GM12878 (cell line): ENCODE measurements around the gene RASA1. TPM values are rescaled to one million over a fixed set of nuclear protein-coding genes. Genes with fewer than 3 reads are reported as not detected.

ENCODE experiments used
- ATAC-seq: fragments of 200-7000 bp; cut with Tn5 transposase; 3 replicates; pipeline ENCODE4 v1.9.1; 2020; ENCODE audit warnings: mild to moderate bottlenecking, moderate library complexity
- BruUV-seq: library from RNA; stranded (reverse); fragments of 400-500 nt; replicated peaks from 2 replicates; lab custom pipeline; 2021; lab: Mats Ljungman, UMichigan
- CTCF ChIA-PET: fragments of 300-600 bp; sonication (Branson Sonifier 250); formaldehyde crosslinking; extraction: SDS; loops from one replicate; lab custom pipeline; 2021; ENCODE audit warnings: inconsistent platforms; lab: Yijun Ruan, JAX
- POLR2A ChIA-PET: fragments of 350-600 bp; formaldehyde crosslinking; extraction: SDS; loops from one replicate; lab custom pipeline; 2021; ENCODE audit warnings: inconsistent platforms; lab: Charles Lee
- RAD21 ChIA-PET: fragments of 300-600 bp; sonication (Branson Sonifier 250); formaldehyde crosslinking; loops from one replicate; lab custom pipeline; 2023; ENCODE audit warnings: antibody characterized with exemption; ENCODE audit not compliant: unreplicated experiment; lab: Charles Lee
- SMC1A ChIA-PET: fragments of 300-600 bp; sonication (Branson Sonifier 250); formaldehyde crosslinking; loops from one replicate; lab custom pipeline; 2023; ENCODE audit not compliant: unreplicated experiment, uncharacterized antibody; lab: Charles Lee
- DNase-seq: peaks from one replicate; pipeline ENCODE4 v3.0.0-alpha.2; 2011; ENCODE audit warnings: low read depth, low spot score
- FAIRE-seq: peaks from 3 replicates; lab custom pipeline; 2011; peaks lifted over from hg19 to GRCh38; lab: Jason Lieb, UNC
- H2AFZ ChIP-seq: 2 replicates; pipeline ENCODE4 v1.6.0; 2011; ENCODE audit warnings: low read depth, low read length, control low read depth; ENCODE audit not compliant: control insufficient read depth
- H3K27ac ChIP-seq: 2 replicates; pipeline ENCODE4 v1.5.1; 2011; ENCODE audit warnings: control low read depth; ENCODE audit not compliant: control insufficient read depth, insufficient read depth
- H3K27me3 ChIP-seq, 2 experiments: replicated peaks in 1 of 2; 2 replicates each; pipeline versions ENCODE4 v1.6.0 to v1.6.1; 2011; ENCODE audit warnings: low read length in 1 of 2; ENCODE audit not compliant: control insufficient read depth in 2 of 2, insufficient read depth in 2 of 2
- H3K36me3 ChIP-seq, 2 experiments: 2 replicates each; pipeline ENCODE4 v1.5.1; 2011; ENCODE audit warnings: low read length in 1 of 2; ENCODE audit not compliant: control insufficient read depth in 2 of 2, insufficient read depth in 2 of 2
- H3K4me1 ChIP-seq: 2 replicates; pipeline ENCODE4 v1.6.1; 2011; ENCODE audit warnings: mild to moderate bottlenecking, low read length, moderate library complexity, mixed read lengths; ENCODE audit not compliant: control insufficient read depth, insufficient read depth
- H3K4me2 ChIP-seq: 2 replicates; pipeline ENCODE4 v1.6.0; 2011; ENCODE audit warnings: control low read depth; ENCODE audit not compliant: control insufficient read depth, insufficient read depth
- H3K4me3 ChIP-seq: fragments of 200-600 bp; sonication (generic); 2 replicates; pipeline ENCODE4 v1.5.1; 2016
- H3K79me2 ChIP-seq: 2 replicates; pipeline ENCODE4 v1.6.0; 2011; ENCODE audit warnings: low read length; ENCODE audit not compliant: control insufficient read depth, insufficient read depth
- H3K9ac ChIP-seq: 2 replicates; pipeline ENCODE4 v1.8.0; 2011; ENCODE audit warnings: low read length, control low read depth, mixed read lengths; ENCODE audit not compliant: control insufficient read depth, insufficient read depth
- H3K9me3 ChIP-seq: replicated peaks from 3 replicates; pipeline ENCODE4 v1.5.1; 2011; ENCODE audit warnings: mild to moderate bottlenecking, low read length; ENCODE audit not compliant: control insufficient read depth, insufficient read depth
- H4K20me1 ChIP-seq: 2 replicates; pipeline ENCODE4 v1.6.0; 2011; ENCODE audit not compliant: control insufficient read depth, insufficient read depth
- EGR1 ChIP-seq, 2 experiments: IDR thresholded peaks; 1 replicate in 1 of 2; 2 replicates in 1 of 2; pipeline ENCODE4 v1.6.1; 2011 to 2012; ENCODE audit warnings: low read depth in 2 of 2, low read length in 2 of 2, borderline replicate concordance in 1 of 2, mild to moderate bottlenecking in 1 of 2, moderate library complexity in 1 of 2
- GATAD2B ChIP-seq: fragments of 450-650 bp; conservative IDR thresholded peaks from 2 replicates; pipeline ENCODE4 v1.6.1; 2017; ENCODE audit warnings: low read depth, mild to moderate bottlenecking, moderate library complexity
- HSF1 ChIP-seq: fragments of 150-350 bp; IDR thresholded peaks from 2 replicates; pipeline ENCODE4 v1.6.1; 2014; ENCODE audit warnings: mild to moderate bottlenecking, low read depth, low read length
- MEF2A ChIP-seq: IDR thresholded peaks from 2 replicates; pipeline ENCODE4 v1.6.1; 2011; ENCODE audit warnings: low read depth, mild to moderate bottlenecking, low read length, moderate library complexity; ENCODE audit not compliant: insufficient read depth
- MTA2 ChIP-seq: fragments of 450-650 bp; IDR thresholded peaks from 2 replicates; pipeline ENCODE4 v1.6.1; 2016; ENCODE audit warnings: low read depth, mild to moderate bottlenecking, moderate library complexity
- RELA ChIP-seq: fragments of 450-650 bp; IDR thresholded peaks from 2 replicates; pipeline ENCODE4 v1.8.0; 2014; ENCODE audit warnings: borderline replicate concordance; ENCODE audit not compliant: partially characterized antibody
- SPI1 ChIP-seq: IDR thresholded peaks from 2 replicates; pipeline ENCODE4 v1.6.1; 2011; ENCODE audit warnings: low read depth, mild to moderate bottlenecking, low read length, moderate library complexity, borderline replicate concordance; ENCODE audit not compliant: insufficient read depth
- in situ Hi-C: fragments of 300-500 bp; cut with MboI; formaldehyde crosslinking; loops from 9 replicates; pipeline ENCODE4 v1.14.3; 2018; ENCODE audit warnings: mixed read lengths
- intact Hi-C: fragments of 100-400 bp; cut with micrococcal nuclease; formaldehyde crosslinking; loops from one replicate; pipeline ENCODE4 v1.14.2; 2022; ENCODE audit not compliant: unreplicated experiment
- polyA plus RNA-seq, 11 experiments: library from polyadenylated mRNA; depleted of rRNA in 4 of 11; unstranded in 6 of 11; stranded (reverse) in 5 of 11; fragments of >200 nt; fragmentation: Nextera tagmentation in 4 of 11; fragmentation: Illumina TruSeq in 1 of 11; extraction: Ambion mirVana in 4 of 11; extraction: Trizol in 1 of 11; gene quantifications; 1 replicate in 1 of 11; 2 replicates in 10 of 11; pipeline versions ENCODE4 v1.2.1 to v1.2.3, GENCODE V29; 2011 to 2016; ENCODE audit warnings: inconsistent platforms in 2 of 11, missing spikeins in 2 of 11, low read depth in 1 of 11
- total RNA-seq, 4 experiments: library from RNA; depleted of rRNA in 3 of 4; stranded (reverse); fragments of >200 nt in 3 of 4; fragmentation: Illumina TruSeq in 1 of 4; extraction: Trizol in 1 of 4; gene quantifications; 2 replicates each; pipeline versions ENCODE4 v1.2.1 to v1.2.3, GENCODE V29; 2013 to 2021

Gene RASA1
- total and polyA plus RNA-seq, 10 of the 15 experiments (the other 5 are each of a cell fraction or from before 2014, with no cell fraction given) = 7.8 to 72.3 (median 21.8) TPM

- no peak for DNase-seq
- H4K20me1 ChIP-seq = no peaks in the 10 kb centered on the region
- no peak overlapping the region for H2AFZ ChIP-seq
- ChIA-PET RAD21 (no interaction called here), CTCF (interaction anchor here (1.1 kb wide), 1 partner anchor 8 kb away, joined by 4 read pairs; the partner anchor contains the start of gene CCNH)
- H3K27ac ChIP-seq = no peak overlapping the region
- no peak overlapping the region for H3K9ac ChIP-seq
- H3K79me2 ChIP-seq = no peaks in the 10 kb centered on the region
- H3K4me2 ChIP-seq = no peak overlapping the region
- H3K36me3 ChIP-seq = no peaks in the 10 kb centered on the region
- H3K9me3 ChIP-seq = no peaks in the 10 kb centered on the region
- no peaks in the 10 kb centered on the region for H3K4me1 ChIP-seq
- H3K4me3 ChIP-seq = no peak overlapping the region
- TF ChIP-seq MEF2A (no peak), EGR1 (IDR thresholded peaks at IDR 0.05; ENCODE audit: borderline replicate concordance in 1 of 2, low read depth in 2 of 2, low read length in 2 of 2) (no peak), HSF1 (no peak), MTA2 (no peak), RELA (no peak), GATAD2B (no peak), SPI1 (no peak)
- TF ChIP-seq, all 136 proteins: peak for 0
- in situ Hi-C loops = loop anchor here (25.0 kb wide), 1 partner anchor 809 kb away; the partner anchor contains the start of gene COX7C
- ChIA-PET POLR2A (no interaction called here), SMC1A (interaction anchor here (0.9 kb wide), 1 partner anchor 9 kb away, joined by 3 read pairs; the partner anchor contains the start of gene CCNH)
- BruUV-seq = no TSS peak
- H3K27me3 ChIP-seq = no peaks in the 10 kb centered on the region
- FAIRE-seq (no peak), ATAC-seq (no peak)
- intact Hi-C loops = no loop called here
Observed at GRCh38 chr5:87421307-87421706, 153.6 kb downstream of the RASA1 start.
